Left lung (tissue), 10 donors: ENCODE results near the gene RBFOX1. TPM values are rescaled to one million over a fixed set of nuclear protein-coding genes. Genes with fewer than 3 reads are reported as not detected.

Experiments used
- ATAC-seq: fragments of 200-7000 bp; cut with Tn5 transposase; one replicate; pipeline ENCODE4 v1.9.1; 2020; ENCODE audit warnings: moderate library complexity
- DNase-seq, 4 donors: peaks; one replicate each; pipeline ENCODE4 v3.0.0-alpha.2; 2013 to 2020
- H3K27ac ChIP-seq, 2 donors: fragments of 200-600 bp; sonication (generic) in 1 of 2; one replicate each; pipeline versions ENCODE4 v1.5.0 to v1.8.0; 2020 to 2021
- H3K27me3 ChIP-seq, 2 donors: fragments of 200-600 bp; sonication (generic) in 1 of 2; one replicate each; pipeline versions ENCODE4 v1.5.0 to v1.8.0; 2020 to 2021
- H3K36me3 ChIP-seq, 2 donors: fragments of 200-600 bp; sonication (generic) in 1 of 2; one replicate each; pipeline versions ENCODE4 v1.5.0 to v1.8.0; 2020 to 2021
- H3K4me1 ChIP-seq, 2 donors: fragments of 200-600 bp; one replicate each; pipeline ENCODE4 v1.8.0; 2021
- H3K4me3 ChIP-seq, 2 donors: fragments of 200-600 bp; sonication (generic) in 1 of 2; one replicate each; pipeline versions ENCODE4 v1.5.0 to v1.8.0; 2020 to 2021; ENCODE audit warnings: mild to moderate bottlenecking in 1 of 2
- H3K9me3 ChIP-seq, 2 donors: fragments of 200-600 bp; sonication (generic) in 1 of 2; one replicate each; pipeline versions ENCODE4 v1.5.0 to v1.8.0; 2020 to 2021
- CTCF ChIP-seq, 2 donors: fragments of 200-600 bp; sonication (generic) in 1 of 2; IDR thresholded peaks; one replicate each; pipeline versions ENCODE4 v1.5.0 to v1.8.0; 2021; ENCODE audit warnings: antibody characterized with exemption in 2 of 2
- intact Hi-C, 2 donors: fragments of 100-400 bp; cut with DNase I; formaldehyde crosslinking; loops; one replicate each; pipeline versions ENCODE4 v1.11.2 to v1.14.2; 2022
- polyA plus RNA-seq, 6 donors: library from polyadenylated mRNA; unstranded; fragments of 120-200 nt; gene quantifications; one replicate each; pipeline ENCODE4 v1.2.1, GENCODE V29; 2013; ENCODE audit not compliant: insufficient read length in 6 of 6
- total RNA-seq, 2 donors: library from RNA; stranded (reverse); fragmentation: NEBNext Ultra II Directional; extraction: Animal tissue kit (Norgen Biotek cat#: 25700); gene quantifications; one replicate each; pipeline ENCODE4 v1.2.1, GENCODE V29; 2021
- donor health status: DM: no; HTN: yes; CAD: no.
- donor health status: DM: no; HTN: no; CAD: no.

RBFOX1 gene
- total and polyA plus RNA-seq, 8 donors = 0.41 to 1.7 (median 0.91) TPM; not detected in 2

- no peaks in the 10 kb centered on the region for H3K36me3 ChIP-seq
- intact Hi-C loops = no loop called here
- no peak overlapping the region for H3K27ac ChIP-seq
- H3K4me3 ChIP-seq = no peak overlapping the region
- TF ChIP-seq CTCF (IDR thresholded peaks at IDR 0.05) = no peak
- DNase-seq = no peak
- H3K4me1 ChIP-seq = no peaks in the 10 kb centered on the region
- H3K9me3 ChIP-seq = peaks cover 0 to 2% of the 10 kb centered on the region in 2 donors
- H3K27me3 ChIP-seq = no peaks in the 10 kb centered on the region
- ATAC-seq = no peak
Measured at GRCh38 chr16:7318686-7319085, 14.0 kb upstream of the RBFOX1 start.

GRCh38 chr16:7319514-7319913, 13.1 kb upstream of the RBFOX1 start:
- no peaks in the 10 kb centered on the region for H3K4me1 ChIP-seq
- no peak for ATAC-seq
- peaks cover 0 to 2% of the 10 kb centered on the region in 2 donors for H3K9me3 ChIP-seq
- intact Hi-C loops = no loop called here
- H3K27ac ChIP-seq = no peak overlapping the region
- TF ChIP-seq CTCF (IDR thresholded peaks at IDR 0.05) = no peak
- H3K4me3 ChIP-seq = no peak overlapping the region
- no peaks in the 10 kb centered on the region for H3K27me3 ChIP-seq
- H3K36me3 ChIP-seq = no peaks in the 10 kb centered on the region
- no peak for DNase-seq

- no peak for TF ChIP-seq CTCF (IDR thresholded peaks at IDR 0.05)
- Histone ChIP-seq H3K4me1 (no peaks in the 10 kb centered on the region), H3K27me3 (no peaks in the 10 kb centered on the region), H3K27ac (no peak overlapping the region), H3K9me3 (peaks cover 0 to 2% of the 10 kb centered on the region in 2 donors), H3K4me3 (no peak overlapping the region), H3K36me3 (no peaks in the 10 kb centered on the region)
- ATAC-seq (no peak), DNase-seq (no peak)
- intact Hi-C loops = no loop called here
Measured at GRCh38 chr16:7321661-7322060, 11.0 kb upstream of the RBFOX1 start.

- ATAC-seq = no peak
- no peak for TF ChIP-seq CTCF (IDR thresholded peaks at IDR 0.05)
Measured at GRCh38 chr16:7324321-7324720, 8.3 kb upstream of the RBFOX1 start.

GRCh38 chr16:7325834-7326233, 6.8 kb upstream of the RBFOX1 start:
- no peak overlapping the region for H3K4me3 ChIP-seq
- H3K36me3 ChIP-seq = no peaks in the 10 kb centered on the region
- no peak for TF ChIP-seq CTCF (IDR thresholded peaks at IDR 0.05)
- intact Hi-C loops = no loop called here
- H3K27me3 ChIP-seq = no peaks in the 10 kb centered on the region
- no peak for ATAC-seq
- H3K27ac ChIP-seq = no peak overlapping the region
- DNase-seq = no peak
- H3K4me1 ChIP-seq = no peaks in the 10 kb centered on the region
- peaks cover 0 to 2% of the 10 kb centered on the region in 2 donors for H3K9me3 ChIP-seq

More at GRCh38 chr16:7324321-7324720, 8.3 kb upstream of the RBFOX1 start:
- no peaks in the 10 kb centered on the region for H3K27me3 ChIP-seq
- intact Hi-C loops = no loop called here
- H3K36me3 ChIP-seq = no peaks in the 10 kb centered on the region
- no peaks in the 10 kb centered on the region for H3K4me1 ChIP-seq
- peaks cover 0 to 2% of the 10 kb centered on the region in 2 donors for H3K9me3 ChIP-seq
- no peak overlapping the region for H3K4me3 ChIP-seq
- DNase-seq = no peak
- no peak overlapping the region for H3K27ac ChIP-seq
